ENCODE data around the gene SLC25A15. TPM values are rescaled to one million over a fixed set of nuclear protein-coding genes. Genes with fewer than 3 reads are reported as not detected.
"Not testable (repeated sequence)": the region's sequence is repeated elsewhere in the genome, so short reads cannot be mapped to it uniquely, and the experiment has no call there.

The SLC25A15 gene
- total and polyA plus RNA-seq, 2 donors = 3.0 to 14.5 TPM

DNA sequence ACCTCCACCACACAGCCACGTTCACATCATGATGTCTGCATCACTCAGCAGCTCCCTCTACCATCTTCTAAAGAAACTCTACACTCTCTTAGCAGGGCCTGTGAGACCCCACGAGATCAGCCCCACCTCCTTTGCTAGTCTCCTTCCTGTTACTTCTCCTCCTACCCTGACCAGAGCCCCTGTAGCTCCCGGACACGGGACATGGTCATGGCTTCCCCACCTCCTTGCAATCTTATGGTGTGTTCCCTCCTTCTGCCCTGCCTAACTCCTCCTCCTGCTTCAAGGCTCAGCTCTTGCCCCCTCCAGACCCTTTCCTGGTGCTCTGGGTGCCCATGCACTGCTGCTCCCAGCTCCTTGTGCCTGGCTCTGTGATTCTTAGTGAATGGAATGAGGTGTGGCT, 10.4 kb upstream of the SLC25A15 start:
- WGBS = 71% methylated on average over 4 of the region's 4 CpGs
- no peaks in the 10 kb centered on the region for H3K36me3 ChIP-seq (ENCODE audit: control insufficient read depth in 2 of 2, insufficient read depth in 2 of 2, low read length in 1 of 2)
- DNase-seq (ENCODE audit: low read depth in 6 of 9, low spot score in 9 of 9) = no peak

DNA sequence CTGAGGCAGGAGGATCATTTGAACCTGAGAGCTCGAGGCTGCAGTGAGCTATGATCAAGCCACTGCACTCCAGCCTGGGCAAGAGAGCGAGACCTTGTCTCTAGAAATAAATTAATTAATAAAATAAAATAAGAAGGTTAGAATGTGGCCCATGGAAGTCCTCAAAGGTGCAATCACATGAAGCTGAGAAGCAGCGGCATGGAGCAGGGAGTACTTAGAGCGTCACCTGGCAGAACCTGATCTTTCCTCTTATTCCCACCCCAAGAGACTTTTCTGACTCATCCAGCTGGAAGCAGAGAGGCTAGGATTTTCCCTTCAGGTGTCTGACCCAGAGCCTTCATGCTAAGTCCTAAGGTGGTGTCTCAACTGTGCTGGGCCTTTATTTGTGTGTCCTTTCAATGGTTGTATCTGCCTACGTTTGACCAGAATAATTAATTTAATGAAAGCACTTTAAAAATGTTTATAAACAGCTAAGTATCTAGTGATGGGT, 9.6 kb upstream of the SLC25A15 start:
- DNase-seq (ENCODE audit: low read depth in 6 of 9, low spot score in 9 of 9) = no peak

More for the DNA sequence above, 10.4 kb upstream of the SLC25A15 start:
- no peak overlapping the region for H3K27ac ChIP-seq (ENCODE audit: low read depth in 1 of 2, low read length in 1 of 2)
- peaks cover 8 to 19% of the 10 kb centered on the region in 2 donors for H3K4me1 ChIP-seq (ENCODE audit: control insufficient read depth in 2 of 2, insufficient read depth in 2 of 2, low read length in 2 of 2)
- no peaks in the 10 kb centered on the region for H3K27me3 ChIP-seq (ENCODE audit: control insufficient read depth in 2 of 2, insufficient read depth in 1 of 2, low read length in 1 of 2)
- no peaks in the 10 kb centered on the region for H3K9me3 ChIP-seq (ENCODE audit: control insufficient read depth in 2 of 2, insufficient read depth in 1 of 2, low read length in 1 of 2)
- no peak overlapping the region for H3K4me3 ChIP-seq (ENCODE audit: low read length in 2 of 2)

DNA sequence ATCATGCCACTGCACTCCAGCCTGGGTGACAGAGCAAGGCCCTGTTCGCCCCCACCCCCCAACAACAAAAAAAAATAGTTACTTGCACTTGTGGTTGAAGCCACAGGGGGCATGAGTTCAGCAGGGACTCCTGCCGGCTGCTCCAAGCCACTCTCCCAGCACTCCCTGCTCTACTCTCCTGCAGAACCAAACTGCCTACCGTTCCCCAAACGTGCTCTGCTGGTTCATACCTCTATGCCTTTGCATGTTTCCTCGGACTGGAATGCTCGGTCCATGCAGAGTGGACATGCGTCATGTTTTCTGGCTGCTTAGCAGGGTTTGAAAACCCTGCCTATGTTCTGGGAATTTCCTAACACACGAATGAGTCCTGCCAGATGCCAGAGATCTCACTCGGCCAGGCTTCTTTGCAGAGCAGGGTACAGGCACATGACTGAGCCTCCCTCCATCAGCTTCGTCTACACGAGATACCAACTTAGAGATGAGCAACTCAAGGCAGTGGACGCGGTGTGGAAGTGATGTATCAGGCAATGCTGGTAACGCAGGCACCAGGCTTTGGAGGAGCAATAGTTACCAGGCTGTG, 8.5 kb upstream of the SLC25A15 start:
- Histone ChIP-seq H3K9me3 (ENCODE audit: control insufficient read depth in 2 of 2, insufficient read depth in 1 of 2, low read length in 1 of 2) (no peaks in the 10 kb centered on the region), H3K36me3 (ENCODE audit: control insufficient read depth in 2 of 2, insufficient read depth in 2 of 2, low read length in 1 of 2) (no peaks in the 10 kb centered on the region), H3K27ac (ENCODE audit: low read depth in 1 of 2, low read length in 1 of 2) (no peak overlapping the region), H3K4me1 (ENCODE audit: control insufficient read depth in 2 of 2, insufficient read depth in 2 of 2, low read length in 2 of 2) (peaks cover 8 to 19% of the 10 kb centered on the region in 2 donors), H3K4me3 (ENCODE audit: low read length in 2 of 2) (no peak overlapping the region), H3K27me3 (ENCODE audit: control insufficient read depth in 2 of 2, insufficient read depth in 1 of 2, low read length in 1 of 2) (no peaks in the 10 kb centered on the region)
- 94% methylated on average over 14 of the region's 14 CpGs for WGBS
- no peak for DNase-seq (ENCODE audit: low read depth in 6 of 9, low spot score in 9 of 9)

More for the DNA sequence above, 9.6 kb upstream of the SLC25A15 start:
- 97% methylated on average over 5 of the region's 5 CpGs for WGBS
- H3K36me3 ChIP-seq (ENCODE audit: control insufficient read depth in 2 of 2, insufficient read depth in 2 of 2, low read length in 1 of 2) = no peaks in the 10 kb centered on the region
- peaks cover 8 to 19% of the 10 kb centered on the region in 2 donors for H3K4me1 ChIP-seq (ENCODE audit: control insufficient read depth in 2 of 2, insufficient read depth in 2 of 2, low read length in 2 of 2)
- H3K4me3 ChIP-seq (ENCODE audit: low read length in 2 of 2) = no peak overlapping the region
- H3K9me3 ChIP-seq (ENCODE audit: control insufficient read depth in 2 of 2, insufficient read depth in 1 of 2, low read length in 1 of 2) = no peaks in the 10 kb centered on the region
- no peaks in the 10 kb centered on the region for H3K27me3 ChIP-seq (ENCODE audit: control insufficient read depth in 2 of 2, insufficient read depth in 1 of 2, low read length in 1 of 2)
- no peak overlapping the region for H3K27ac ChIP-seq (ENCODE audit: low read depth in 1 of 2, low read length in 1 of 2)

DNA sequence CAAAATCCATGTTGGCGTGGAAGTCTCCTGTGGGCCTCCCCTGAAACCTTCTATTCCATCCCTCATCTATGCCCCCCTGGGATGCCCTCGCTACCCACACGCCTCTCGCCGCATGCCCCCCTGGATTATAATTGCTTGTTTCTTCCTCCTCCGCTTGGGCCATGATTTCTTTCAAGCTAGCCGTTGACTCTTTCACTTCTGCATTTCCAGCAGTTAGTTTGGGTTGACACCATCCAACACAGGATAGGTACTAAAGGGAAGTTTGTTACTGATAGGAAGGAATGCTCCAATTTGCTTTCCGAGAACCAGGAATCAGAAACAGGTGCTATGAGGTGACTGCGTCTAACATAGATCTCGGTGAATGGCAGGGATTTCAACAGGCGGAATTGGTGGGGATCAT, 7.7 kb upstream of the SLC25A15 start:
- H3K9me3 ChIP-seq (ENCODE audit: control insufficient read depth in 2 of 2, insufficient read depth in 1 of 2, low read length in 1 of 2) = no peaks in the 10 kb centered on the region
- H3K36me3 ChIP-seq (ENCODE audit: control insufficient read depth in 2 of 2, insufficient read depth in 2 of 2, low read length in 1 of 2) = no peaks in the 10 kb centered on the region
- no peaks in the 10 kb centered on the region for H3K27me3 ChIP-seq (ENCODE audit: control insufficient read depth in 2 of 2, insufficient read depth in 1 of 2, low read length in 1 of 2)
- 94% methylated on average over 11 of the region's 11 CpGs for WGBS
- H3K4me1 ChIP-seq (ENCODE audit: control insufficient read depth in 2 of 2, insufficient read depth in 2 of 2, low read length in 2 of 2) = peaks cover 5 to 13% of the 10 kb centered on the region in 2 donors
- H3K4me3 ChIP-seq (ENCODE audit: low read length in 2 of 2) = no peak overlapping the region
- no peak overlapping the region for H3K27ac ChIP-seq (ENCODE audit: low read depth in 1 of 2, low read length in 1 of 2)
- no peak for DNase-seq (ENCODE audit: low read depth in 6 of 9, low spot score in 9 of 9)

DNA sequence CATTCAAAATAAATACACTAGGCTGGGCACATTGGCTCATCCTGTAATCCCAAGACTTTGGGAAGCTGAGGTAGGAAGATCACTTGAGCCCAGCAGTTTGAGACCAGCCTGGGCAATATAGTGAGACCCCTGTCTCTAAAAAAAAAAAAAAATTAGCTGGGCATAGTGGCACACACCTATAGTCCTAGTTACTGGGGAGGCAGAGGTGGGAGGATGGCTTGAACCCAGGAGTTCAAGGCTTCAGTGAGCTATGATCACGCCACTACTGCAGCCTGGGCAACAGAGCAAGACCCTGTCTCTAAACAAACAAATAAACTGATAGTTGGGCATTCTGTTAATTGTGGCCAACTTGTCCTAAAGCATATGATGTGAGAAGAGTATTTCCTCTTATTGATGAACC, 6.4 kb upstream of the SLC25A15 start:
- WGBS = 97% methylated on average over 1 of the region's 1 CpG
- not testable (repeated sequence) for H3K27ac ChIP-seq (ENCODE audit: low read depth in 1 of 2, low read length in 1 of 2); DNase-seq (ENCODE audit: low read depth in 6 of 9, low spot score in 9 of 9); H3K4me1 ChIP-seq (ENCODE audit: control insufficient read depth in 2 of 2, insufficient read depth in 2 of 2, low read length in 2 of 2); H3K27me3 ChIP-seq (ENCODE audit: control insufficient read depth in 2 of 2, insufficient read depth in 1 of 2, low read length in 1 of 2); H3K9me3 ChIP-seq (ENCODE audit: control insufficient read depth in 2 of 2, insufficient read depth in 1 of 2, low read length in 1 of 2); H3K4me3 ChIP-seq (ENCODE audit: low read length in 2 of 2); H3K36me3 ChIP-seq (ENCODE audit: control insufficient read depth in 2 of 2, insufficient read depth in 2 of 2, low read length in 1 of 2)

DNA sequence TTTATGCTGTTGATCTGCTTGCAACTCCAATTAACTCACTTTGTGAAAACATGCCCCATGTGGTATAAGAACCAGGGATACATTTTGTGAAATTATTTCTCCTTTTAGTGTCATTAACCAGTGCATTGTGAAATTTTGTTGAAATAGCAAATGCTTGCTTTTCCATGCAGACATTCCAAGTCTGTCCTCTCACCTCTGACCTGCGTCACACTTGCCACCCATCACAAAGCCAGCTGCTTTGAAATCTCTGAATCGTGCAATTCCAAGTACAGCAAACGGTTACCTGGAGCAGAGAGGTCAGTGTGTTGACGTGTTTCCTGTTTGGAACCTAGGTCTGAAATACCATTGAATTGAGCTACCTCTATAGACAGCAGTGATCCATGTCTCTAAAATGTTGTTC, 4.9 kb upstream of the SLC25A15 start:
- no peaks in the 10 kb centered on the region for H3K9me3 ChIP-seq (ENCODE audit: control insufficient read depth in 2 of 2, insufficient read depth in 1 of 2, low read length in 1 of 2)
- no peaks in the 10 kb centered on the region for H3K27me3 ChIP-seq (ENCODE audit: control insufficient read depth in 2 of 2, insufficient read depth in 1 of 2, low read length in 1 of 2)
- peaks cover 0 to 7% of the 10 kb centered on the region in 2 donors for H3K4me1 ChIP-seq (ENCODE audit: control insufficient read depth in 2 of 2, insufficient read depth in 2 of 2, low read length in 2 of 2)
- no peak for DNase-seq (ENCODE audit: low read depth in 6 of 9, low spot score in 9 of 9)
- H3K4me3 ChIP-seq (ENCODE audit: low read length in 2 of 2) = no peak overlapping the region
- 96% methylated on average over 4 of the region's 4 CpGs for WGBS
- H3K36me3 ChIP-seq (ENCODE audit: control insufficient read depth in 2 of 2, insufficient read depth in 2 of 2, low read length in 1 of 2) = no peaks in the 10 kb centered on the region
- H3K27ac ChIP-seq (ENCODE audit: low read depth in 1 of 2, low read length in 1 of 2) = no peak overlapping the region

DNA sequence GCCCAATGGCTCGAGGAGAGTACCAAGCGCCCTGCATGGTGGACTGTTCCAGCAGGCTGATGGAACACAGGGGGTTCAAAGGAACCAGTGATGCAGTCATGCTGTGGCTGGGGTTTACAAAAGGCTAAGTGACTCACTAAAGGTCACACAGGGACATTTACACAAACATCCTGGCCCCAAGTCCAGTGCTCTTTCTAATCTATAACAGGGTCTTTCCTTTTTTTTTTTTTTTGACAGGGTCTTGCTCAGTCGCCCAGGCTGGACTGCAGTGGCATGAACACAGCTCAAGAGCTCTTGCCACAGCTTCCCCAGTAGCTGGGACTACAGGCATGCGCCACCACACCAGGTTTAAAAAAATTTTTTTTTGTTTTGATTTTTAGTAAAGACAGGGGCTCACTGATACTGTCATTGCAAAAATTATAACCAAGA, 2.8 kb upstream of the SLC25A15 start:
- Histone ChIP-seq H3K27me3 (ENCODE audit: control insufficient read depth in 2 of 2, insufficient read depth in 1 of 2, low read length in 1 of 2) (peaks cover 0 to 3% of the 10 kb centered on the region in 2 donors), H3K4me3 (ENCODE audit: low read length in 2 of 2) (no peak overlapping the region), H3K36me3 (ENCODE audit: control insufficient read depth in 2 of 2, insufficient read depth in 2 of 2, low read length in 1 of 2) (no peaks in the 10 kb centered on the region), H3K27ac (ENCODE audit: low read depth in 1 of 2, low read length in 1 of 2) (no peak overlapping the region), H3K4me1 (ENCODE audit: control insufficient read depth in 2 of 2, insufficient read depth in 2 of 2, low read length in 2 of 2) (peaks cover 0 to 11% of the 10 kb centered on the region in 2 donors), H3K9me3 (ENCODE audit: control insufficient read depth in 2 of 2, insufficient read depth in 1 of 2, low read length in 1 of 2) (no peaks in the 10 kb centered on the region)
- no peak for DNase-seq (ENCODE audit: low read depth in 6 of 9, low spot score in 9 of 9)
- 96% methylated on average over 4 of the region's 4 CpGs for WGBS

DNA sequence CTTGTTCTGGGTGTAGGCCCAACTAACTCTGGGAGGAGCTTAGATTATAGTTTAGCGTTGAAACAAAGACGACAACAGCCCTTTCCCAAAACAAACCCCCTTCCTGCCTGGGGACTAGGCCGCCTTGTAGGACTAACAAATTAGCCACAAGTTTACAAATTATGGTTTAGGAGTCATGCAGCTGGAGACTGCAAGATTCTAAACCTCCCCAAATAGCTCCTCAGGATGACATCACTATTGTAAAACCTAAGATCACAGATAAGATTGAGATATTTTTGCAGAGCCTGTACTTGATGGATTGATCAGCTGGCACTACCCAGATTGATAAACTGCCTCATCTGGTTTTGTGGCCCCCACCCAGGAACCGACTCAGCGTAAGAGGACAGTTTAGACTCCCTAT, 2.3 kb upstream of the SLC25A15 start:
- H3K4me1 ChIP-seq (ENCODE audit: control insufficient read depth in 2 of 2, insufficient read depth in 2 of 2, low read length in 2 of 2) = peaks cover 0 to 11% of the 10 kb centered on the region in 2 donors
- no peak overlapping the region for H3K4me3 ChIP-seq (ENCODE audit: low read length in 2 of 2)
- H3K36me3 ChIP-seq (ENCODE audit: control insufficient read depth in 2 of 2, insufficient read depth in 2 of 2, low read length in 1 of 2) = no peaks in the 10 kb centered on the region
- no peaks in the 10 kb centered on the region for H3K9me3 ChIP-seq (ENCODE audit: control insufficient read depth in 2 of 2, insufficient read depth in 1 of 2, low read length in 1 of 2)
- H3K27ac ChIP-seq (ENCODE audit: low read depth in 1 of 2, low read length in 1 of 2) = no peak overlapping the region
- H3K27me3 ChIP-seq (ENCODE audit: control insufficient read depth in 2 of 2, insufficient read depth in 1 of 2, low read length in 1 of 2) = peaks cover 0 to 3% of the 10 kb centered on the region in 2 donors
- DNase-seq (ENCODE audit: low read depth in 6 of 9, low spot score in 9 of 9) = no peak
- WGBS = 94% methylated on average over 5 of the region's 5 CpGs

DNA sequence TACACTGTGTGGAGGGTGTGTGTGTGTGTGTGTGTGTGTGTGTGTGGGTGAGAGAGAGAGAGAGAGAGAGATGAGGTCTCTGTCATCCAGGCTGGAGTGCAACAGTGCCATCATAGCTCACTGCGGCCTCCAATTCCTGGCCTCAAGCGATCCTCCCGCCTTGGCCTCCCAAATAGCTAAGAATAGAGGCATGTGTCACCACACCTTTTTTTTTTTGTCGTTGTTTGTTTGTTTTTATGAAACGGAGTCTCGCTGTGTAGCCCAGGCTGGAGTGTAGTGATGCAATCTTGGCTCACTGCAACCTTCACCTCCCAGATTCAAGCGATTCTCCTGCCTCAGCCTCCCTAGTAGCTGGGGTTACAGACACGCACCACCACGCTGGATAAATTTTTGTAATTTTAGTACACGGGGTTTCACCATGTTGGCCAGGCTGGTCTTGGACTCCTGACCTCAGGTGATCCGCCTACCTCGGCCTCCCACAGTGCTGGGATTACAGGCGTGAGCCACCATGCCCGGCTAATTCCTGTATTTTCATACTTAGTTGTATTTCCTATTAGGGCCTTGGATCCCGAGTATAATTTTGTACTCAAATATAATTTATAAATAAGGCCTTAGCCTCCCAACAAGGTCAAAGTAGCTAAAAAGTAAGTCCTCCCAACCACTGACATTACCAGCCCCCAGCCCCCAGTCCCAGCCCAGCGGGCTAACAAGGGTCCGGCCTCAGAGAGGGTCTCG, 704 bp upstream of the SLC25A15 start:
- H3K36me3 ChIP-seq (ENCODE audit: control insufficient read depth in 2 of 2, insufficient read depth in 2 of 2, low read length in 1 of 2); H3K9me3 ChIP-seq (ENCODE audit: control insufficient read depth in 2 of 2, insufficient read depth in 1 of 2, low read length in 1 of 2); DNase-seq (ENCODE audit: low read depth in 6 of 9, low spot score in 9 of 9); H3K27me3 ChIP-seq (ENCODE audit: control insufficient read depth in 2 of 2, insufficient read depth in 1 of 2, low read length in 1 of 2): not testable (repeated sequence)
- 63% methylated on average over 18 of the region's 18 CpGs for WGBS
- H3K27ac ChIP-seq (ENCODE audit: low read depth in 1 of 2, low read length in 1 of 2) = peak overlapping the region in 1 of 2 donors; percentile 93
- peaks cover 0 to 11% of the 10 kb centered on the region in 2 donors for H3K4me1 ChIP-seq (ENCODE audit: control insufficient read depth in 2 of 2, insufficient read depth in 2 of 2, low read length in 2 of 2)
- H3K4me3 ChIP-seq (ENCODE audit: low read length in 2 of 2) = peak overlapping the region; percentile 59 to 87
